ENCODE results near the gene HMGCS2.

DNA sequence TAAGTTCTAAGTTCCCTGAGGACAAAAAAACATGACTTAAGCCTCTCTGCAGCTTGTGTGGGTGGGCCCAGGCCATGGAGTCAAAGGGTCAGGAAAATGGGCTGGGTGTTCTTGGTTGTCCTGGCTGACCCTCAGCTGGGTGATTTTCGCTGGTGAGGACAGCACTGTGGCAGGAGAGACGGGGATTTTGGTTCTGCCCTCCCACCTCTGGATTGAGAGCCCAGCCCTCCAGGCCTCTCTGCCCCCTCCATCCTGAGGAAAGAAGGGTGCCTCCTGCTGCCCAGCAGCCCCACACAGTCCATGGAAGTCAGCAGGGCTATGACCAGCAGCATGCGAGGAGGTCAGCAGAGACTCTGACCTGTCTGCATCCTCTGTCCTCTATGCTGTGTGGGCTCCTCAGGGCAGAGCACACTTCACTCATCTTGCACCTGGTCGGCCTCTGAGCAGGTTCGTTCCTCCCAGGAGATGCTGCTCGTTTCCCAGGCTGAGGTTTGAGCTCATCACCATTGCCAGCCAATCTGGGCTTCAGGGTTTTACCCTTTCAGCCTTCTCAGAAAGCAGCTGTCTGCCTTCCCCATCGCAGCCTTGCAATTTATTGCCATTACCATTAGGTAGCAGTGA lies 30.5 kb downstream of the HMGCS2 start:
- TF ChIP-seq, protein P1, sequence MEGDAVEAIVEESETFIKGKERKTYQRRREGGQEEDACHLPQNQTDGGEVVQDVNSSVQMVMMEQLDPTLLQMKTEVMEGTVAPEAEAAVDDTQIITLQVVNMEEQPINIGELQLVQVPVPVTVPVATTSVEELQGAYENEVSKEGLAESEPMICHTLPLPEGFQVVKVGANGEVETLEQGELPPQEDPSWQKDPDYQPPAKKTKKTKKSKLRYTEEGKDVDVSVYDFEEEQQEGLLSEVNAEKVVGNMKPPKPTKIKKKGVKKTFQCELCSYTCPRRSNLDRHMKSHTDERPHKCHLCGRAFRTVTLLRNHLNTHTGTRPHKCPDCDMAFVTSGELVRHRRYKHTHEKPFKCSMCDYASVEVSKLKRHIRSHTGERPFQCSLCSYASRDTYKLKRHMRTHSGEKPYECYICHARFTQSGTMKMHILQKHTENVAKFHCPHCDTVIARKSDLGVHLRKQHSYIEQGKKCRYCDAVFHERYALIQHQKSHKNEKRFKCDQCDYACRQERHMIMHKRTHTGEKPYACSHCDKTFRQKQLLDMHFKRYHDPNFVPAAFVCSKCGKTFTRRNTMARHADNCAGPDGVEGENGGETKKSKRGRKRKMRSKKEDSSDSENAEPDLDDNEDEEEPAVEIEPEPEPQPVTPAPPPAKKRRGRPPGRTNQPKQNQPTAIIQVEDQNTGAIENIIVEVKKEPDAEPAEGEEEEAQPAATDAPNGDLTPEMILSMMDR (IDR thresholded peaks at IDR 0.05): no peak
- no peak for TF ChIP-seq POLR2A (IDR thresholded peaks at IDR 0.05)
